NCI-H1436 (cell line): ENCODE data around the gene GSTT2.
"Not testable (repeated sequence)": the region's sequence is repeated elsewhere in the genome, so short reads cannot be mapped to it uniquely, and the experiment has no call there.

Experiments used
- DNase-seq: peaks from one replicate; lab custom pipeline; 2025; lab: John Stamatoyannopoulos, UW

The GSTT2 gene

DNA sequence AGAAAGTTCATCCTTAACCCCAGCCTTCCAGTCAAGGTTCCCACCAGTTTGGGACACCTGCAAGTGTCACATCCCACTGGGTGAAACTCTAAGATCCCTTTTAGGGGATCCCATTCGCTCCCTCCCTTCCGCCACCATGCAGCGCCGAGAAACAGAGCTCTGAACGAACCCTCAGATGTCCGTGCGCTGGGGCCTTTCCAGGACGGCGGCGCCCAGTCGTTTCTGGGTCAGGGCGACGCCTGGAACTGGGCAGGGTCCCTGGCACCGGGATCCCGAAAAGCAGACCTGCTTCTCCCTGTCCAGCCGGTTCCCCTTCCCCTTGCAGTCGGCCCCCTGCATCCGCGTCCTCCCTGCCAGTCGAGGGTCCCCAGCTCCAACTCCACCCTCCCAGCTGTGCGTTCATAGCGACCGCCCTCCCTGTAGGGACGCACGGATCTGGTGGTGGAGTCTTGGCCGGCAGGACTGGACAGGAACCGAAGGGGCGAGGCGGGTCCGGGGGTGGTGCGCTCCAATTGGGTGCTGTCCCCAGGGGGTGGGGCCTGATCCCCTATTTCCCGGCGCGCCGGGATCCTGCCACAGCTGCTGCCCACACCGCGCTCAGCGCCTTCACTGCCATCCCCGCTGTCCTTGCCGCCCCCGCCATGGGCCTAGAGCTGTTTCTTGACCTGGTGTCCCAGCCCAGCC, at the start of gene GSTT2:
Gene GSTT2, plus strand, starts transcription at position 578 of the 684 bp plus-strand sequence.
- not testable (repeated sequence) for DNase-seq

DNA sequence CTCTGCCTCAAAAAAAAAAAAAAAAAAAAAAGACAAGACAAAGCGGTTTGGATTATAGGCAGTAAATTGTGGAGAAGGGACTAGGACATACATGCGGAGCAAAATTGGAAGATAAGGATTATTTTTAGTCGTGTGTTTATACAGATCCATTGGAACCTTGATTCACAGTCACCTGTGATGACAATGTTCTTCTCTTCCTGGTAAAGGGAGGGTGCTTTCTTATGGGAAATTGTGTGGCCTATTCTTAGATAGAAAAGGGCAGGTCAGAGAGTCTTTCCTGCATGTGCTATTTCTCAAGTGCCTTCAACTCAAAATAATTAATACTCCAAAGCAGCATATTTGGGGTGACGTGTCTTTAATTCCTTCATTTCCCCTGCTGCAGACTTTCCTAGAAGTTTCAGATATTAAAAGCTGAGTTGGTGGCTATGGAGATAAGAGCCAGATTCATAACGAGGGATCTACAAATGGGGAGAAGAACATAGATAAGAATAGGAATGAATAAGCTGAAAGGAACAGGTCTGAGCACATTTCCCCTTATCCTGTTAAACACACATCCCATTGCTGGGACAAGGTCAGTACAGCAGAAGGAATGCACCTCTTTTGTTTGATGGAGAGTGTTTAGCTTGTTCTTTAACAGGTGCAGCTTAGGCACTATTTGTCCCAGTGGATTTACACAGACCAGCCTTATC, 41.5 kb upstream of the GSTT2 start:
- DNase-seq: no peak

DNA sequence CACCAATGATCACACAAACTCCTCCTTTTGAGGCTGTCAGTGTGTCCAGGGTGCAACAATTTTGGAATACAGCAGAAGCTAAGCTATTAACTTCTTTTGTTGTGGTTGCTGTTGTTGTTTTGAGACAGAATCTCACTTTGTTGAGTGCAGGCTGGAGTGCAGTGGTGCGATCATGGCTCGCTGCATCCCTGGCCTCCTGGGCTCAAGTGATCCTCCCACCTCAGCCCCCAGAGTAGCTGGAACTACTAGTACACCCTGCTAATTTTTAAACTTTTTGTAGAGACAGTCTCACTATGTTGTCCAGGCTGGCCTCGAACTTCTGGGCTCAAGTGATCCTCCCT, 40.9 kb upstream of the GSTT2 start:
- no peak for DNase-seq

DNA sequence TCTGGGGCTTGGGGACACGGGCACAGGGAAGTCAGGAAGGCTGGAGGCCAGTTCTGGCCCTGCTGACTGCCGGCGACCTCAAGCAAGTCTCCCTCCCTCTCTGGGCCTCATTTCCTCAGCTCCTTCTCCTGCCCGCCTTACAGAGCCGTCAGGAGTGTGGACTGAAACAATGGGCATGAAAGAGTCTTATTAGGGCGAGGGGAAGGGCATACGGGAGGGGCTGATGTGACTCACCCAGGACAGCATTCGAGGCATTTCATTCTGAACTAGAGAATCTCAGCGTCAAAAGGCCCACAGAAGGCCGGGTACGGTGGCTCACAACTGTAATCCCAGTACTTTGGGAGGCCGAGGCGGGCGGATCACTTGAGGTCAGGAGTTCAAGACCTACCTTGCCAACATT, 39.8 kb upstream of the GSTT2 start:
- DNase-seq: not testable (repeated sequence)

DNA sequence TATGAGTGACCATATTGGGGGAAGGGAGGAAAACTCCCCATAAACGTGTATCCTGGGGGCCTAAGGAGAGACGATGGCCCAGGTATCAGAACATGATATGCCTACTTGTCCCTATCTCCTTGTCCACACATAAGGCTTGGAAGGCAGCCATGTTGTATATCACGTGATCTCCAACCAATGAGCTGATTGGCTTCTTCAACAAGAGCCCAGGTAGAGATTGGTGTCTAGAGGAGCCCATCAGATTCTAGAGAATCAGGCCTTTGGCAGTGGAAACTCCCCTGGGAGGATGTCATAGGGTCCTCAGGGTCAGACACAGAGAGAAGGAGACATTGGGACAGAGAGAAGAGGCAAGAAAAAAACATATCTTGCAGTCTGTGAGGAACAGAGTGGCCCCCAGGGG, 32.5 kb upstream of the GSTT2 start:
- DNase-seq: not testable (repeated sequence)

DNA sequence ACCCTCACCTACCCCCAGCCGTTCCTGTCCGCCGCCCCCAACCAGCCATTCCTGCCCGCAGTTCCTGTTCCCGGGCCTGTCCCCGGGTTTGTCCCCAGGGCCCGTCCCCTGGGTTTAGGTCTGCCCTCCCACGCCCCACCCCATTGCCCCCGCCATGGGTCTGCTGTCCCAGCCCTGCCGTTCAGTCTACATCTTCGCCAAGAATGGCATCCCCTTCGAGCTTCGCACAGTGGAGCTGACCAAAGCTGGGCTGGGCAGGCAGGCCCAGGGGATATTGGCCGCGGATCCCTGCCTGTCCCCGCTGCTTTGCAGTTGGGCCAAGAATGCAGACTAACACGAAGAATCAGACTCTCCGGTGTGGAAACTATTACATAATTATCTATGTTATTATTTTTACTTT, 30.2 kb upstream of the GSTT2 start:
- DNase-seq: not testable (repeated sequence)

DNA sequence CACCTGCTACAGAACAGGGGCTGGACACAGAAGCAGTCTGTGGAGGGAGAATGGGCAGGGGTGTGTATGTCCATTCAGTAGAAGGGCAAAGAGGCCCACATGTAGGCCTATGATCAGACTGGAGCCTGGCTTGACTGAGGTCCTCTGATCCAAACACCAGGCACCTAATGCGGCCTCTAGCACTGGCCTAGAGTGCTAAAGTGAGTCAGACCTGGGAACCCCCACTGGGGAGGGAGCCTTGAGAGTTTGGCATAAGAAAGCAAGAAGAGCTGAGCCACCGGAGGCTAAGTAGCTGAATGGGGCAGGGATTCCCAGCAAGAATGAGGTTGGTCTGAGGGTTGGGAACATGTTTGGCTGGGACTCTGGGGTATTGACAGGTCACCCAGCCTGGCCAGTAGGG, 28.6 kb upstream of the GSTT2 start:
- not testable (repeated sequence) for DNase-seq

DNA sequence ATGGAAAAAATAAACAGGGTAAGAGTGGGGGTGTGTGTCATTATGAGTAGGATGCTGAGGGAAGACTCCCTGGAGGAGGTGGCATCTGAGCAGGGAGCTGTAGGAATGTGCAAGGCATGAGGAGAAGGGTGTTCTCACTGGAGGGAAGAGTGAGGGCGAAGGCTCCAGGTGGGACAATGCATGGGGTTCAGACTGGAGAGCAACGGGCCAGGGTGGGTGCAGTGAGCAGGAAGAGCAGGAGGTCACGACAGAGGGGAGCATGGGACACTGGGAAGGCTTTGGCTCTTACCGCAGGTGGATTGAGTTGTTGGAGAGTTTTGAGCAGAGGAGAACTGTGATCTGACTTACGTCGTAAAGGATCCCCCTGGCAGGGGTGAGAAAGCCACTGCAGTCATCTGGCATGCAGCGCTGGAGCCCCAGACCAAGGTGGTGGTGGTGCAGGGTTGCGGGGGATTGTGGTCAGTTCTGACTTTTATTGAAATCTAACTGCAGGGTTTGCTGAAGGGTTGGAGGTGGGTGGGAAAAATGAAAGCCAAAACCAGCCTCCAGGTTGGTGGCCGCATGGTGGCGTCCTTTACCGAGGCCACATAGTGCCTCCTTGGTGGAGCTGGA, 27.0 kb upstream of the GSTT2 start:
- DNase-seq: not testable (repeated sequence)

DNA sequence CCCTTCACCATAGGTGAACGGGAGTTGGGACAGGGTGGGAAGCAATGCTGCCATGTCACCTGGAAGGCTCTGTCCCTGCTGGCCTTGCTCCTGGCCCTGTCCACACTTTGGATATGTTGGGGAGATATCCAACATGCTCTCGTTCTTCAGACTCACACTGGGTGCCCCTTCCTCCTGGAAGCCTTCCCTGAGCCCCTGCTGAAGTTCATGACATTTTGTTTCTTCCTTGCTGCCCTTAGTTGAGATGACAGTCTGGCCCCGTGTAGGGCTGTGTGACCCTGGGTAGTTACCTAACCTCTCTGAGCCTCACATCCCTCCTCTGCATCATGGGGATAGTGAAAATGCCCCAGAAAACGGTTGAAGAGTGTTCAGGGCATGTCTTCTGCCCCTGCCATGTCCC, 26.4 kb upstream of the GSTT2 start:
- DNase-seq: not testable (repeated sequence)

DNA sequence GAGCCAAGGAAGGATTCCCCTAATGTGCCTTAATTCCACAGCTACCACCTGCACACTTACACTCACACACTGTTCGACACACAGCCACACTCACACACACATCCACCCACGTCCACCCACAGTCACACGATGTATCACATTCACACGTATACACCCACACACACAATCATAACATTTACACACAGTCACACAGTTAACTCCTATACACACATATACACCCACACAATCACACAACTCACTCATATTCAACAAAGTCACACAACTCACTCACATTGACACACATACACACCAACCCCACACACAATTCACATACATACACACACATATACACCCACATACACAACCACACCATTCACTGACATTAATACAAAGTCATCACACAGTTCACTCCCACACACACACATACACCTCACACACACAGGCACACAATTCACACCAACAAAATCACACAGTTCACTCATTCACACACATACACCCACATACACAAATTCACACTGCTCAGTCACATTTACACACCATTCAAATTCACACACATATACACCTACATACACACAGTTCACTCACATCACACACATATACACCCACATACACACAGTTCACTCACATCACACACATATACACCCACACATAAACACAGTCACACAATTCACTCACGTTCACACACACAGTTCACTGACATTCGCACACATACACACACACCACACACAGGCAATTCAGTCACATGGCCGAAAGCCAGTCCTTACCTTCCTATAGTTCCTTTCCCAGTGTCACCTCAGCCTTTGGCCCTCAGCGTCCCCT, 25.5 kb upstream of the GSTT2 start:
- not testable (repeated sequence) for DNase-seq

DNA sequence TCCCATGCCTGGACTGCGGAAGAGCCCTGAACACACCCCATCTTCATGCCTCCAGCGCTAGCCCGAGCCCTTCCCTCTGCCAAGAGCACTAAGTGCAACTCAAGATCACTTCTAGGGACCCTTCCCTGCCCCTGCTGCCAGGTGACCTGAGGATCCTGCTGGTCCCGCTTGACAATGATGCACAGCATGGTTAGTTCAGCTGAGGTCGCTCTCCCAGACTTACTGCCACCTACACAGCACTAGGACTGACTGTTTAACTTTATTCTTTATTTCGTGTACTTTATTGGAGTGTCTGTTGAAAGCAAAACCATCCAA, 25.0 kb upstream of the GSTT2 start:
- not testable (repeated sequence) for DNase-seq

DNA sequence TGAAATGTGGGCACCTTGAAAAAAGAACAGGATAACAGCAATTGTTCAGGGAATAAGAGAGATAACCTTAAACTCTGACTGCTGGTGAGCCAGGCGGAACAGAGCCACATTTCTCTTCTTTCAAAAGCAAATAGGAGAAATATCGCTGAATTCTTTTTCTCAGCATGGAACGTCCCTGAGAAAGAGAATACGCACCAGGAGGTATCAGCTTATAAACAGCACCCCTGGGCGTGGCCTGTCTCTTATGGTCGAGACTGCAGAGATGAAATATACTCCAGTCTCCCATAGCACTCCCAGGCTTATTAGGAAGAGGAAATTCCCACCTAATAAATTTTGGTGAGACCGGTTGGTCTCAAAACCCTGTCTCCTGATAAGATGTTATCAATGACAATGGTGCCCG, 24.0 kb upstream of the GSTT2 start:
- DNase-seq: not testable (repeated sequence)

DNA sequence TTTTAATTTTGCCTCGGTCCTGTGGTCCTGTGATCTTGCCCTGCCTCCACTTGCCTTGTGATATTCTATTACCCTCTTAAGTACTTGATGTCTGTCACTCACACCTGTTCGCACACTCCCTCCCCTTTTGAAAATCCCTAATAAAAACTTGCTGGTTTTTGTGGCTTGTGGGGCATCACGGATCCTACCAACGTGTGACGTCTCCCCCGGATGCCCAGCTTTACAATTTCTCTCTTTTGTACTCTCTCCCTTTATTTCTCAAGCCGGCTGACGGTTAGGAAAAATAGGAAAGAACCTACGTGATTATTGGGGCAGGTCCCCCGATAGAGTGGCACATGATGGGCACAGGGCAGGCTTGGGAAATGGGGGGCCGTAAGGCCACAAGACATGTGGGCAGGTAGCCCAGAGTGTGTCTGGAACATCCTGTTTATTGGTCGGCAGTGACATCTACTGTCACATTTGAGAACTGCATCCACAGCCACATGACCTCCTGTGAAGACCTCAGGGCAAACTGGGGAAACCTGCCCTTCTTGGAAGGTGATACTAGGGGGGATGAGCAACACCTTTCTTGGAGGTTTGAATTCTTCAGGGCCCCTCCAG, 23.5 kb upstream of the GSTT2 start:
- peak; percentile 68 for DNase-seq

DNA sequence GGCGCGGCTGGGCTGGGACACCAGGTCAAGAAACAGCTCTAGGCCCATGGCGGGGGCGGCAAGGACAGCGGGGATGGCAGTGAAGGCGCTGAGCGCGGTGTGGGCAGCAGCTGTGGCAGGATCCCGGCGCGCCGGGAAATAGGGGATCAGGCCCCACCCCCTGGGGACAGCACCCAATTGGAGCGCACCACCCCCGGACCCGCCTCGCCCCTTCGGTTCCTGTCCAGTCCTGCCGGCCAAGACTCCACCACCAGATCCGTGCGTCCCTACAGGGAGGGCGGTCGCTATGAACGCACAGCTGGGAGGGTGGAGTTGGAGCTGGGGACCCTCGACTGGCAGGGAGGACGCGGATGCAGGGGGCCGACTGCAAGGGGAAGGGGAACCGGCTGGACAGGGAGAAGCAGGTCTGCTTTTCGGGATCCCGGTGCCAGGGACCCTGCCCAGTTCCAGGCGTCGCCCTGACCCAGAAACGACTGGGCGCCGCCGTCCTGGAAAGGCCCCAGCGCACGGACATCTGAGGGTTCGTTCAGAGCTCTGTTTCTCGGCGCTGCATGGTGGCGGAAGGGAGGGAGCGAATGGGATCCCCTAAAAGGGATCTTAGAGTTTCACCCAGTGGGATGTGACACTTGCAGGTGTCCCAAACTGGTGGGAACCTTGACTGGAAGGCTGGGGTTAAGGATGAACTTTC, 18.7 kb upstream of the GSTT2 start, which contains the start of gene GSTT2B:
Gene GSTT2B, minus strand, starts transcription at position 112 of the 688 bp plus-strand sequence. Its CDS starts 64 bp downstream, at position 48.
- DNase-seq: not testable (repeated sequence)

DNA sequence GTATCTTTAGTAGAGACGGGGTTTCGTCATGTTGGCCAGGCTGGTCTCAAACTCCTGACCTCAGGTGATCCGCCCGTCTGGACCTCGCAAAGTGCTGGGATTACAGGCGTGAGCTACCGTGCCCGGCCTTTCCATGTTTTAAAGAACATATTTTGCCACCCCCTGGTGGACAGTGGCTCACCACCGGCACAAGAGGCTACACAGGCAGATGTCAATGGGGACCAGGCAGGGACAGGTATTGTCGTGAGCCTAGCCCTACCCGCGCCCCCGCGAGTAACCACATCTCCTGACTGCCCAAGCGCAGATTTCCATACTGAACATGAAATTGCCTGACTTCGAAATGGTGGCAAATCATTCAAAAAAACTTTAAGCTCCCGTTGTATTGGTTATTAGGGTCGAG, 13.8 kb upstream of the GSTT2 start:
- DNase-seq: not testable (repeated sequence)

DNA sequence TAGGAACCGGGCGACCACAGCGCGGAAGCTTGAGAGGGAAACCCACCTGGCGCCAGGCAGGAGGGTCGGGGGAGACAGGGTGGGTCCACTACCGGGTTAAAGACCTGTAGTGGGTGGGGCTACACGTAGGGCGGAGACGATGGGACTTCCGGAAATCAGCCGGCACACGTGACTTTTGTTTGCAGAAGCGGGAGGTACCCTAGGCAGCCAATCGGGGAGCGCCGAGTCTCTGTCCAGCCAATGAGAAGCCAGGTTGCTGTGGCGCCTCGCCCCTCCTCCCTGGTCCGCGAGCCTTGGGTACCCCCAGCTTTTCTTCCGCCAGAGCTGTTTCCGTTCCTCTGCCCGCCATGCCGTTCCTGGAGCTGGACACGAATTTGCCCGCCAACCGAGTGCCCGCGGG, 13.4 kb upstream of the GSTT2 start, which contains the start of gene DDTL:
Gene DDTL, plus strand, starts transcription at position 321 of the 400 bp plus-strand sequence. Its CDS starts 27 bp downstream, at position 348.
- not testable (repeated sequence) for DNase-seq

DNA sequence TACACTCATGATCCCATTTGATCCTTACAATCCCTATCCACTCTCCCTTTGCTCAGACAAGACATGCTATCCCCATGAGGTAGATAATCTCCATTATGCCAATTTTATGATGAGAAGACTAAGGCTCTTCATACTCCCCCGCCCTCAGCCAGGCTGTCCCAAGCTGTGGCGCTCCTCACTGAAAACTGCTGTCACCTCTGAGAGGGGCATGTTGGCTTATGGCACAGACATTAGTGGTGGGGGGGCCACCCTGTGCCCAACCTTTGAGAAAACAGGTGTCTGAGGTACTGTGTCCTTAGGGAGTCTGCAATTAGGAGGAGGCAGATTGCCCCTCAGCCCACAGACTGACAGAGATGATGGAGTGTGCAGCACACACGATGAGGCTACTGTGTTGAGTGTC, 10.9 kb upstream of the GSTT2 start:
- no peak for DNase-seq

DNA sequence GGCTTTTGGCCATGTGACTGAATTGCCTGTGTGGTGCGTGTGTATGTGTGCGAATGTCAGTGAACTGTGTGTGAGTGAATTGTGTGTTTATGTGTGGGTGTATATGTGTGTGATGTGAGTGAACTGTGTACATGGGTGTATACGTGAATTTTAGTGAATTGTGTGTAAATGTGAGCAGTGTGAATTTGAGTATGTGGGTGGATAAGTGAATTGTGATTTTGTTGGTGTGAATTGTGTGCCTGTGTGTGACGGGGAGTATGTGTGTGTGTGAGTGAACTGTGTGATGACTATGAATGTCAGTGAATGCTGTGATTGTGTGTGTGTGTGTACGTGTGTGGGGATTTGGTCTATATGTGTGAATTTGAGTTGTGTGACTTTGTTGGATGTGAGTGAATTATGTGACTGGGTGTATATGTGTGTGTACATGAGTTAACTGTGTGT, 9.7 kb upstream of the GSTT2 start:
- no peak for DNase-seq

DNA sequence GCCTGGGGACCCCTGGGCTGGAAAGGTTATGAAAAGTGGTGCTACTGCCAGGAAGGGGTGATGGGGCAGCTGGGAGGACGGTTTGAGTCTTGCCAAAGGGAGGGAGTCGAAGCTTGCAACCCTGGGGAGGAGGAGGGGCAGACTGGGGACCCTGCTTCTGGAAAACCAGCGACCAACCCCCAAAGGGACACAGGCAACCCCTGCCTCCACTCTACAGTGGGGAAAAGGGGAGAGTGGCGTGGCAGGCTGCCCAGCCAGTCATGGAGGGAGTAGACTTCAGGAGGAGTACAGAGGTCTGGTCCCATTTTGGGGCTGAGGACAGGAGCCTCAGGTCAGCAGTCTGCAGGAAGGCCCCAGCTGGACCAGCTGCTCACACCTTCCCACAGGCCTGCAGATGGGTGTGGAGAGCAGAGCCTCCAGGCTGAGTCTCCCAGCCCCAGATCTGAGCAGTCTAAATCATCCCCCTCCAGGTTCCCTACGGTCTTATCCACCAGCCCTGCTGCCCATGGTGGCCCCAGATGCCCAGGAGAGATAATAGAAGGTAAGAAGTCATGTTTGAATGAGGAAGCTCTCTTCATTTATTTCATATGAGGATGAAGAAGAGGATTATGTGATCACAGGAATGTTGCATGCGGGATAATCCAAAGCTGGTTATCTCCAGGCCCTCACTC, 9.0 kb upstream of the GSTT2 start:
- DNase-seq: no peak

DNA sequence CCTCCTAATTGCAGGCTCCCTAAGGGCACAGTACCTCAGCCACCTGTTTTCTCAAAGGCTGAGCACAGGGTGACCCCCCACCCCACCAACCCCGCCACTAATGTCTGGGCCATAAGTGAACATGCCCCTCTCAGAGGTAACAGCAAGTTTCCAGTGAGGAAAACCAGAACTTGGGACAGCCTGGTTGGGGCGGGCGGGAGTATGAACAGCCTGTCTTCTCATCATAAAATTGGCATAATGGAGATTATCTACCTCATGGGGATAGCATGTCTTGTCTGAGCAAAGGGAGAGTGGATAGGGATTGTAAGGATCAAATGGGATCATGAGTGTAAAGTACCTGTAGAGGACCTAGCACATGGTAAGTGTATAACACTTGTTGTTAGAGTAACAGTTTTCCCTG, 8.0 kb upstream of the GSTT2 start:
- DNase-seq: not testable (repeated sequence)

DNA sequence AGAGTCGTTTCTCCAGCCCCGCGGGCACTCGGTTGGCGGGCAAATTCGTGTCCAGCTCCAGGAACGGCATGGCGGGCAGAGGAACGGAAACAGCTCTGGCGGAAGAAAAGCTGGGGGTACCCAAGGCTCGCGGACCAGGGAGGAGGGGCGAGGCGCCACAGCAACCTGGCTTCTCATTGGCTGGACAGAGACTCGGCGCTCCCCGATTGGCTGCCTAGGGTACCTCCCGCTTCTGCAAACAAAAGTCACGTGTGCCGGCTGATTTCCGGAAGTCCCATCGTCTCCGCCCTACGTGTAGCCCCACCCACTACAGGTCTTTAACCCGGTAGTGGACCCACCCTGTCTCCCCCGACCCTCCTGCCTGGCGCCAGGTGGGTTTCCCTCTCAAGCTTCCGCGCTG, 5.6 kb upstream of the GSTT2 start, which contains the start of gene DDT:
Gene DDT, minus strand, starts transcription at position 97 of the 400 bp plus-strand sequence. Its CDS starts 27 bp downstream, at position 70.
- not testable (repeated sequence) for DNase-seq
